Measurements from ENCODE around the gene ZNF692. TPM values are rescaled to one million over a fixed set of nuclear protein-coding genes. Genes with fewer than 3 reads are reported as not detected.
A peak's percentile ranks its signal among the peaks of the same experiment; 100 is the strongest.

Gene ZNF692
- total and polyA plus RNA-seq, 2 of the 13 experiments (the other 11 are each of a cell fraction or from before 2014, with no cell fraction given) = 27.3 to 45.8 TPM

- TF ChIP-seq PRDM15 (CRISPR knock-in tag; IDR thresholded peaks at IDR 0.05) (no peak), NRL (CRISPR knock-in tag; IDR thresholded peaks at IDR 0.05; ENCODE audit: borderline replicate concordance) (no peak; the same call in 1 of the 2 replicates), BRF2 (CRISPR knock-in tag; IDR thresholded peaks at IDR 0.05) (no peak), ZNF841 (CRISPR knock-in tag; IDR thresholded peaks at IDR 0.05; ENCODE audit: borderline replicate concordance) (no peak), SMYD3 (CRISPR knock-in tag; IDR thresholded peaks at IDR 0.05) (no peak)
These were observed 21.0 kb downstream of the ZNF692 start, which contains the start of gene ZNF672 (continued) for GRCh38 chr1:248837781-248838356.

GRCh38 chr1:248837045-248837780 lies 21.7 kb downstream of the ZNF692 start:
- peak overlapping the region; percentile 72 for H3K9ac ChIP-seq (ENCODE audit: insufficient read depth, low read depth, low read length)
- ATAC-seq = no peak
- CTCF ChIA-PET (ENCODE audit: low intra/inter-chr PET ratio, low total read pairs) = no interaction called here
- peak overlapping the region; percentile 50 to 83 (median 68) for H3K4me3 ChIP-seq (replicated peaks in 1 of 3; ENCODE audit: insufficient read depth in 1 of 3, low read depth in 2 of 3, low read length in 3 of 3)
- peak overlapping the region; percentile 47 for H2AFZ ChIP-seq (ENCODE audit: low read length)
- intact Hi-C loops (cut with micrococcal nuclease; ENCODE audit: unreplicated experiment) (no loop called here), in situ Hi-C loops (cut with HindIII; ENCODE audit: extremely low pct_ligation_motif_present, low pct_unique_long_range_greater_than_20kb) (no loop called here)
- 0 out of 2 replicates have a peak, but pooled peaks cover 2% of the 10 kb centered on the region for H4K20me1 ChIP-seq (ENCODE audit: insufficient read depth, low read length)
- no peaks in the 10 kb centered on the region; a peak in 1 of 5 replicates for H3K27me3 ChIP-seq (ENCODE audit: control insufficient read depth in 1 of 2, insufficient read depth in 2 of 2, low read length in 2 of 2)
- no peak for DNase-seq (ENCODE audit: low spot score)
- H3K4me1 ChIP-seq (ENCODE audit: insufficient read depth, low read length) = peaks cover 60% of the 10 kb centered on the region
- H3K79me2 ChIP-seq (ENCODE audit: insufficient read depth, low read length) = peaks cover 24% of the 10 kb centered on the region
- 51% methylated on average over 11 of the region's 11 CpGs for WGBS (ENCODE audit: low lambda C conversion rate)
- no peak for FAIRE-seq
- H3K9me3 ChIP-seq (ENCODE audit: low read length) = no peaks in the 10 kb centered on the region
- H3K36me3 ChIP-seq (replicated peaks in 1 of 2; ENCODE audit: control insufficient read depth in 1 of 2, insufficient read depth in 2 of 2, low read length in 2 of 2) = 0 out of 5 replicates have a peak, but pooled peaks cover 0 to under 1% of the 10 kb centered on the region in 2 experiments
- H3K27ac ChIP-seq (ENCODE audit: extremely low read length, insufficient read depth, low read length) = peak overlapping the region; percentile 51
- POLR2A ChIA-PET = interaction anchor here (1.0 to 4.2 kb wide), 10 partner anchors 10 to 79 kb away, joined by 3 to 108 read pairs (median 9); partner anchors contain the start of genes PGBD2, SH3BP5L and ZNF692
- H3K4me2 ChIP-seq (ENCODE audit: low read depth, low read length) = peak overlapping the region; percentile 90
- BruUV-seq (replicated peaks) = TSS peak; percentile 84
- TF ChIP-seq YY1 (IDR thresholded peaks at IDR 0.05; ENCODE audit: insufficient read depth, insufficient replicate concordance, low read depth, low read length) = no peak
- no peak for TF ChIP-seq ZNF772 (CRISPR knock-in tag; IDR thresholded peaks at IDR 0.05)
- TF ChIP-seq SRSF1 (optimal IDR thresholded peaks at IDR 0.05; ENCODE audit: low read depth, low read length) = no peak
- TF ChIP-seq ZNF703 (CRISPR knock-in tag; IDR thresholded peaks at IDR 0.05; ENCODE audit: borderline replicate concordance) = no peak
- TF ChIP-seq, protein P1, sequence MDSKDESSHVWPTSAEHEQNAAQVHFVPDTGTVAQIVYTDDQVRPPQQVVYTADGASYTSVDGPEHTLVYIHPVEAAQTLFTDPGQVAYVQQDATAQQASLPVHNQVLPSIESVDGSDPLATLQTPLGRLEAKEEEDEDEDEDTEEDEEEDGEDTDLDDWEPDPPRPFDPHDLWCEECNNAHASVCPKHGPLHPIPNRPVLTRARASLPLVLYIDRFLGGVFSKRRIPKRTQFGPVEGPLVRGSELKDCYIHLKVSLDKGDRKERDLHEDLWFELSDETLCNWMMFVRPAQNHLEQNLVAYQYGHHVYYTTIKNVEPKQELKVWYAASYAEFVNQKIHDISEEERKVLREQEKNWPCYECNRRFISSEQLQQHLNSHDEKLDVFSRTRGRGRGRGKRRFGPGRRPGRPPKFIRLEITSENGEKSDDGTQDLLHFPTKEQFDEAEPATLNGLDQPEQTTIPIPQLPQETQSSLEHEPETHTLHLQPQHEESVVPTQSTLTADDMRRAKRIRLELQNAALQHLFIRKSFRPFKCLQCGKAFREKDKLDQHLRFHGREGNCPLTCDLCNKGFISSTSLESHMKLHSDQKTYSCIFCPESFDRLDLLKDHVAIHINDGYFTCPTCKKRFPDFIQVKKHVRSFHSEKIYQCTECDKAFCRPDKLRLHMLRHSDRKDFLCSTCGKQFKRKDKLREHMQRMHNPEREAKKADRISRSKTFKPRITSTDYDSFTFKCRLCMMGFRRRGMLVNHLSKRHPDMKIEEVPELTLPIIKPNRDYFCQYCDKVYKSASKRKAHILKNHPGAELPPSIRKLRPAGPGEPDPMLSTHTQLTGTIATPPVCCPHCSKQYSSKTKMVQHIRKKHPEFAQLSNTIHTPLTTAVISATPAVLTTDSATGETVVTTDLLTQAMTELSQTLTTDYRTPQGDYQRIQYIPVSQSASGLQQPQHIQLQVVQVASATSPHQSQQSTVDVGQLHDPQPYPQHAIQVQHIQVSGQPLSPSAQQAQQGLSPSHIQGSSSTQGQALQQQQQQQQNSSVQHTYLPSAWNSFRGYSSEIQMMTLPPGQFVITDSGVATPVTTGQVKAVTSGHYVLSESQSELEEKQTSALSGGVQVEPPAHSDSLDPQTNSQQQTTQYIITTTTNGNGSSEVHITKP (CRISPR knock-in tag; IDR thresholded peaks at IDR 0.05; ENCODE audit: low read depth) = no peak
- TF ChIP-seq ZNF670 (CRISPR knock-in tag; IDR thresholded peaks at IDR 0.05; ENCODE audit: borderline replicate concordance) = no peak
- TF ChIP-seq TMF1 (CRISPR knock-in tag; IDR thresholded peaks at IDR 0.05; ENCODE audit: low read depth) = no peak

Data from HepG2 (cell line).